Colonic mucosa (tissue), 4 donors: ENCODE data around the gene HJURP. TPM values are rescaled to one million over a fixed set of nuclear protein-coding genes. Genes with fewer than 3 reads are reported as not detected.
A peak's percentile ranks its signal among the peaks of the same experiment; 100 is the strongest.

Experiments used
- DNase-seq: peaks from one replicate; pipeline ENCODE4 v3.0.0-alpha.2; 2020
- H3K27ac ChIP-seq: fragments of 200-600 bp; one replicate; pipeline ENCODE4 v1.8.0; 2021
- H3K27me3 ChIP-seq: fragments of 200-600 bp; one replicate; pipeline ENCODE4 v1.8.0; 2021
- H3K36me3 ChIP-seq: fragments of 200-600 bp; one replicate; pipeline ENCODE4 v1.8.0; 2021
- H3K4me1 ChIP-seq: fragments of 200-600 bp; one replicate; pipeline ENCODE4 v1.8.0; 2021; ENCODE audit warnings: mild to moderate bottlenecking
- H3K4me3 ChIP-seq: fragments of 200-600 bp; one replicate; pipeline ENCODE4 v1.8.0; 2021
- H3K9ac ChIP-seq, 2 donors: one replicate each; pipeline ENCODE4 v1.7.0; 2013; ENCODE audit warnings: control low read depth in 2 of 2, low read depth in 2 of 2, low read length in 2 of 2
- H3K9me3 ChIP-seq: fragments of 200-600 bp; one replicate; pipeline ENCODE4 v1.8.0; 2021
- CTCF ChIP-seq: fragments of 200-600 bp; IDR thresholded peaks from one replicate; pipeline ENCODE4 v1.8.0; 2022; ENCODE audit warnings: antibody characterized with exemption, mild to moderate bottlenecking
- intact Hi-C: fragments of 100-400 bp; cut with DNase I; formaldehyde crosslinking; loops from one replicate; pipeline ENCODE4 v1.14.1; 2022
- total RNA-seq, 2 donors: library from RNA; stranded (reverse); fragmentation: NEBNext Ultra II Directional in 1 of 2; extraction: Animal tissue kit (Norgen Biotek cat#: 25700) in 1 of 2; gene quantifications; one replicate each; pipeline ENCODE4 v1.2.1, GENCODE V29; 2021
- donor health status: healthy.
- donor health status: DM: no; HTN: no; CAD: no.
- donor health status: DM: no; HTN: no; CAD: no.

Gene HJURP
- total RNA-seq, 2 donors from 2014 or later = 8.9 to 40.8 TPM

- Histone ChIP-seq H3K9me3 (no peaks in the 10 kb centered on the region), H3K36me3 (no peaks in the 10 kb centered on the region), H3K4me3 (no peak overlapping the region), H3K27ac (no peak overlapping the region), H3K9ac (no peak overlapping the region), H3K4me1 (peaks cover 4% of the 10 kb centered on the region), H3K27me3 (no peaks in the 10 kb centered on the region)
- DNase-seq = no peak
- TF ChIP-seq CTCF = no peak
- intact Hi-C loops = no loop called here
Observed at GRCh38 chr2:233858331-233858730, 4.0 kb upstream of the HJURP start.

- no peak overlapping the region for H3K4me3 ChIP-seq
- intact Hi-C loops = no loop called here
- no peaks in the 10 kb centered on the region for H3K36me3 ChIP-seq
- no peaks in the 10 kb centered on the region for H3K27me3 ChIP-seq
- TF ChIP-seq CTCF = peak; percentile 67
- H3K4me1 ChIP-seq = peaks cover 4% of the 10 kb centered on the region
- no peak overlapping the region for H3K9ac ChIP-seq
- H3K27ac ChIP-seq = no peak overlapping the region
- DNase-seq = peak; percentile 69
- no peaks in the 10 kb centered on the region for H3K9me3 ChIP-seq
Observed at GRCh38 chr2:233857511-233858141, 3.3 kb upstream of the HJURP start.

DNA sequence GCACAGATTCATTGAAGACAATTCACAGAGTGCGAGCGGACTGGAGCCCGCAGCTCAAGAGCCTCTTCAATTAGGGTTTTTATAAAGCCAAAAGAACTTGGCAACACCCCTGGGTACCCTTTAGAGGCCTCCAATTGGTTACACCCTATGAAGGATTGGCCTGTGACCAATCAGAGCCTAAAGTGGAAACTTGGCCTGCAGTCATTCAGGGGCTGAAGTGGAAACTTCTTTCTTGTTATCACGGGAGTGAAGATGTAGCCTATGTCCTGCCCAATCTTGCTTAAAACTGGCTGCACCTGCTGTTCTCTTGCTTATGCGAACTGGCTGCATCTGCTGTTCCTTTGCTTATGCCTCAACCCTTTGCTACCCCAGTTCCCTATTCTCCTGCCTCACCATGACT, 1.8 kb upstream of the HJURP start:
- H3K4me3 ChIP-seq = no peak overlapping the region
- TF ChIP-seq CTCF = no peak

GRCh38 chr2:233855345-233855744, 1.0 kb upstream of the HJURP start:
- Histone ChIP-seq H3K4me3 (no peak overlapping the region), H3K9me3 (no peaks in the 10 kb centered on the region), H3K9ac (no peak overlapping the region), H3K27ac (no peak overlapping the region), H3K36me3 (no peaks in the 10 kb centered on the region), H3K27me3 (no peaks in the 10 kb centered on the region), H3K4me1 (peaks cover 4% of the 10 kb centered on the region)
- intact Hi-C loops = no loop called here
- no peak for TF ChIP-seq CTCF
- no peak for DNase-seq

More for the DNA sequence above, 1.8 kb upstream of the HJURP start:
- Histone ChIP-seq H3K27ac (no peak overlapping the region), H3K4me1 (peaks cover 4% of the 10 kb centered on the region), H3K27me3 (no peaks in the 10 kb centered on the region), H3K36me3 (no peaks in the 10 kb centered on the region), H3K9me3 (no peaks in the 10 kb centered on the region), H3K9ac (no peak overlapping the region)
- no peak for DNase-seq
- intact Hi-C loops = no loop called here

DNA sequence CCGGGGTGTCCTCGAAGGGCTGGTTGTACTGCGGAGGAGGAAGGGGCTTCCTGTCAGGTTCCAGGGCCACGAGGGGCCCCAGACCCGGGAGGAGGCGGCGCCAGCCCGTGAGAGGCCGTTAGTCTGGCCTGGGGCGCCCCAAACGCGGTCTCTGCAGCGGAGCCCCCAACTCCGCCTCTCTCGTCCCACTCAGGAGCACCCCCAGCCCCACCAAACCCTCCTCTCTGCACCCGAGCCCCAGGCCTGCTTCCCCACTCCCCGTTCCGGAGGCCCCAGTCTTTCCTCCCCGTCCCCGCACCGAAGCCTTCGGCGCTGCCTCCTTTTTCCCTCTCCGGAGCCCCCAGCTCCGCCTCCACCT, 473 bp downstream of the HJURP start:
- H3K27me3 ChIP-seq = no peaks in the 10 kb centered on the region
- H3K9me3 ChIP-seq = no peaks in the 10 kb centered on the region
- H3K4me1 ChIP-seq = peaks cover 4% of the 10 kb centered on the region
- peak overlapping the region; percentile 44 to 67 for H3K9ac ChIP-seq
- no peak for TF ChIP-seq CTCF
- H3K36me3 ChIP-seq = no peaks in the 10 kb centered on the region
- H3K27ac ChIP-seq = no peak overlapping the region
- H3K4me3 ChIP-seq = peak overlapping the region; percentile 66
- intact Hi-C loops = no loop called here
- DNase-seq = no peak
